Left lung (tissue), 10 donors: ENCODE results near the gene ITPR2. TPM values are rescaled to one million over a fixed set of nuclear protein-coding genes. Genes with fewer than 3 reads are reported as not detected.

ENCODE experiments used
- ATAC-seq: fragments of 200-7000 bp; cut with Tn5 transposase; one replicate; pipeline ENCODE4 v1.9.1; 2020; ENCODE audit warnings: moderate library complexity
- DNase-seq, 4 donors: peaks; one replicate each; pipeline ENCODE4 v3.0.0-alpha.2; 2013 to 2020
- H3K27ac ChIP-seq, 2 donors: fragments of 200-600 bp; sonication (generic) in 1 of 2; one replicate each; pipeline versions ENCODE4 v1.5.0 to v1.8.0; 2020 to 2021
- H3K27me3 ChIP-seq, 2 donors: fragments of 200-600 bp; sonication (generic) in 1 of 2; one replicate each; pipeline versions ENCODE4 v1.5.0 to v1.8.0; 2020 to 2021
- H3K36me3 ChIP-seq, 2 donors: fragments of 200-600 bp; sonication (generic) in 1 of 2; one replicate each; pipeline versions ENCODE4 v1.5.0 to v1.8.0; 2020 to 2021
- H3K4me1 ChIP-seq, 2 donors: fragments of 200-600 bp; one replicate each; pipeline ENCODE4 v1.8.0; 2021
- H3K4me3 ChIP-seq, 2 donors: fragments of 200-600 bp; sonication (generic) in 1 of 2; one replicate each; pipeline versions ENCODE4 v1.5.0 to v1.8.0; 2020 to 2021; ENCODE audit warnings: mild to moderate bottlenecking in 1 of 2
- H3K9me3 ChIP-seq, 2 donors: fragments of 200-600 bp; sonication (generic) in 1 of 2; one replicate each; pipeline versions ENCODE4 v1.5.0 to v1.8.0; 2020 to 2021
- CTCF ChIP-seq, 2 donors: fragments of 200-600 bp; sonication (generic) in 1 of 2; IDR thresholded peaks; one replicate each; pipeline versions ENCODE4 v1.5.0 to v1.8.0; 2021; ENCODE audit warnings: antibody characterized with exemption in 2 of 2
- intact Hi-C, 2 donors: fragments of 100-400 bp; cut with DNase I; formaldehyde crosslinking; loops; one replicate each; pipeline versions ENCODE4 v1.11.2 to v1.14.2; 2022
- polyA plus RNA-seq, 6 donors: library from polyadenylated mRNA; unstranded; fragments of 120-200 nt; gene quantifications; one replicate each; pipeline ENCODE4 v1.2.1, GENCODE V29; 2013; ENCODE audit not compliant: insufficient read length in 6 of 6
- total RNA-seq, 2 donors: library from RNA; stranded (reverse); fragmentation: NEBNext Ultra II Directional; extraction: Animal tissue kit (Norgen Biotek cat#: 25700); gene quantifications; one replicate each; pipeline ENCODE4 v1.2.1, GENCODE V29; 2021
- donor health status: DM: no; HTN: yes; CAD: no.
- donor health status: DM: no; HTN: no; CAD: no.

The ITPR2 gene
- total and polyA plus RNA-seq, 8 donors: 5.5 to 67.8 (median 7.5) TPM

- no peak overlapping the region for H3K4me3 ChIP-seq
- no peaks in the 10 kb centered on the region for H3K4me1 ChIP-seq
- TF ChIP-seq CTCF (IDR thresholded peaks at IDR 0.05): no peak
- no peaks in the 10 kb centered on the region for H3K27me3 ChIP-seq
- intact Hi-C loops: no loop called here
- no peaks in the 10 kb centered on the region for H3K9me3 ChIP-seq
- H3K36me3 ChIP-seq: peaks cover 0 to 35% of the 10 kb centered on the region in 2 donors
- DNase-seq: no peak
- H3K27ac ChIP-seq: no peak overlapping the region
- no peak for ATAC-seq
Measured at GRCh38 chr12:26389343-26389742, 443.7 kb downstream of the ITPR2 start.

GRCh38 chr12:26384536-26384935, 448.5 kb downstream of the ITPR2 start:
- intact Hi-C loops: no loop called here
- Histone ChIP-seq H3K27ac (no peak overlapping the region), H3K27me3 (no peaks in the 10 kb centered on the region), H3K4me3 (no peak overlapping the region), H3K9me3 (peaks cover 0 to 3% of the 10 kb centered on the region in 2 donors), H3K4me1 (no peaks in the 10 kb centered on the region), H3K36me3 (peaks cover 0 to 30% of the 10 kb centered on the region in 2 donors)
- DNase-seq: no peak
- ATAC-seq: no peak
- no peak for TF ChIP-seq CTCF (IDR thresholded peaks at IDR 0.05)

- Histone ChIP-seq H3K27ac (no peak overlapping the region), H3K4me1 (no peaks in the 10 kb centered on the region), H3K36me3 (peaks cover 0 to 30% of the 10 kb centered on the region in 2 donors), H3K9me3 (peaks cover 0 to 3% of the 10 kb centered on the region in 2 donors), H3K4me3 (no peak overlapping the region), H3K27me3 (no peaks in the 10 kb centered on the region)
- ATAC-seq (no peak), DNase-seq (no peak)
- intact Hi-C loops: no loop called here
- TF ChIP-seq CTCF (IDR thresholded peaks at IDR 0.05): no peak
Measured at GRCh38 chr12:26383041-26383440, 450.0 kb downstream of the ITPR2 start.

- DNase-seq (no peak), ATAC-seq (no peak)
- no peaks in the 10 kb centered on the region for H3K4me1 ChIP-seq
- peaks cover 0 to 16% of the 10 kb centered on the region in 2 donors for H3K36me3 ChIP-seq
- intact Hi-C loops: no loop called here
- no peak for TF ChIP-seq CTCF (IDR thresholded peaks at IDR 0.05)
- H3K27ac ChIP-seq: no peak overlapping the region
- peaks cover 0 to 3% of the 10 kb centered on the region in 2 donors for H3K9me3 ChIP-seq
- no peaks in the 10 kb centered on the region for H3K27me3 ChIP-seq
- H3K4me3 ChIP-seq: no peak overlapping the region
Measured at GRCh38 chr12:26380897-26381296, 452.1 kb downstream of the ITPR2 start.

GRCh38 chr12:26379777-26380467, 453.1 kb downstream of the ITPR2 start:
- H3K27ac ChIP-seq: no peak overlapping the region
- H3K4me3 ChIP-seq: no peak overlapping the region
- DNase-seq: no peak
- no peaks in the 10 kb centered on the region for H3K4me1 ChIP-seq
- no peak for TF ChIP-seq CTCF (IDR thresholded peaks at IDR 0.05)
- intact Hi-C loops: no loop called here
- ATAC-seq: no peak
- H3K27me3 ChIP-seq: no peaks in the 10 kb centered on the region
- H3K9me3 ChIP-seq: peaks cover 0 to 3% of the 10 kb centered on the region in 2 donors
- peaks cover 0 to 16% of the 10 kb centered on the region in 2 donors for H3K36me3 ChIP-seq
